ENCODE results near the gene LCLAT1.

- TF ChIP-seq, protein P1, sequence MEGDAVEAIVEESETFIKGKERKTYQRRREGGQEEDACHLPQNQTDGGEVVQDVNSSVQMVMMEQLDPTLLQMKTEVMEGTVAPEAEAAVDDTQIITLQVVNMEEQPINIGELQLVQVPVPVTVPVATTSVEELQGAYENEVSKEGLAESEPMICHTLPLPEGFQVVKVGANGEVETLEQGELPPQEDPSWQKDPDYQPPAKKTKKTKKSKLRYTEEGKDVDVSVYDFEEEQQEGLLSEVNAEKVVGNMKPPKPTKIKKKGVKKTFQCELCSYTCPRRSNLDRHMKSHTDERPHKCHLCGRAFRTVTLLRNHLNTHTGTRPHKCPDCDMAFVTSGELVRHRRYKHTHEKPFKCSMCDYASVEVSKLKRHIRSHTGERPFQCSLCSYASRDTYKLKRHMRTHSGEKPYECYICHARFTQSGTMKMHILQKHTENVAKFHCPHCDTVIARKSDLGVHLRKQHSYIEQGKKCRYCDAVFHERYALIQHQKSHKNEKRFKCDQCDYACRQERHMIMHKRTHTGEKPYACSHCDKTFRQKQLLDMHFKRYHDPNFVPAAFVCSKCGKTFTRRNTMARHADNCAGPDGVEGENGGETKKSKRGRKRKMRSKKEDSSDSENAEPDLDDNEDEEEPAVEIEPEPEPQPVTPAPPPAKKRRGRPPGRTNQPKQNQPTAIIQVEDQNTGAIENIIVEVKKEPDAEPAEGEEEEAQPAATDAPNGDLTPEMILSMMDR (IDR thresholded peaks at IDR 0.05): no peak
- TF ChIP-seq POLR2A (IDR thresholded peaks at IDR 0.05): no peak
These were observed 18.1 kb downstream of the LCLAT1 start for GRCh38 chr2:30465171-30465545.

All from uterus (tissue), 2 donors.